ENCODE results near the gene ST3GAL6. TPM values are rescaled to one million over a fixed set of nuclear protein-coding genes. Genes with fewer than 3 reads are reported as not detected.

Gene ST3GAL6
- total RNA-seq, 1 experiment from 2014 or later, result not detected

DNA sequence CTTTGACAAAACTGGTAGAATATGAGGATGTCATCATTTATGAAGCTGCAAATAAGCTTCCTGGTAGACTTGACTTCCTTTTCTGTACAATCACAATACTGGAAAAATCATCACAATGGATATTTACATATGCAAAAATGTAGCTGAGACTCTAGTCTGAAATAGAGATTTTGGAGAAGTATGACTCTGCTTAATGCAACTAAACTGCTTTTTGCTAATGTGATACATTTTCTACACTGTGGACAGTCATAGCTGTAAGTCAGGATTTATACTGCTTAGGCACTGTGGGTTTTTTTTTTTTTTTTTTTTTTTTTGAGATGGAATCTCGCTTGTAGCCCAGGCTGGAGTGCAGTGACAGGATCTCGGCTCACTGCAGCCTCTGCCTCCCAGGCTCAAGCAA is 34.5 kb upstream of the ST3GAL6 start:
- Histone ChIP-seq H3K9me2 (replicated peaks; ENCODE audit: insufficient read depth, low read length) (no peaks in the 10 kb centered on the region), H3K36me3 (ENCODE audit: insufficient read depth, low read length) (no peaks in the 10 kb centered on the region), H3K9ac (ENCODE audit: low read length) (no peak overlapping the region), H3K4me2 (ENCODE audit: low read depth, low read length, poor library complexity, severe bottlenecking) (no peak overlapping the region), H3K27me3 (ENCODE audit: low read length) (no peaks in the 10 kb centered on the region), H2AFZ (ENCODE audit: low read length) (no peak overlapping the region), H3K4me3 (ENCODE audit: low read length) (no peak overlapping the region), H3K79me2 (ENCODE audit: low read length) (no peaks in the 10 kb centered on the region), H4K20me1 (ENCODE audit: insufficient read depth, low read depth, low read length) (no peaks in the 10 kb centered on the region), H3K27ac (ENCODE audit: low read length) (no peak overlapping the region), H3K4me1 (ENCODE audit: low read length) (no peaks in the 10 kb centered on the region), H3K9me3 (ENCODE audit: low read length) (no peaks in the 10 kb centered on the region)
- no peak for DNase-seq

- H3K9ac ChIP-seq (ENCODE audit: low read length), result no peak overlapping the region
- H3K79me2 ChIP-seq (ENCODE audit: low read length), result no peaks in the 10 kb centered on the region
- DNase-seq, result no peak
- no peak overlapping the region for H3K4me3 ChIP-seq (ENCODE audit: low read length)
- no peaks in the 10 kb centered on the region for H3K9me3 ChIP-seq (ENCODE audit: low read length)
- H3K9me2 ChIP-seq (replicated peaks; ENCODE audit: insufficient read depth, low read length), result no peaks in the 10 kb centered on the region
- no peaks in the 10 kb centered on the region for H3K36me3 ChIP-seq (ENCODE audit: insufficient read depth, low read length)
- H3K4me2 ChIP-seq (ENCODE audit: low read depth, low read length, poor library complexity, severe bottlenecking), result no peak overlapping the region
- H4K20me1 ChIP-seq (ENCODE audit: insufficient read depth, low read depth, low read length), result no peaks in the 10 kb centered on the region
- no peaks in the 10 kb centered on the region for H3K4me1 ChIP-seq (ENCODE audit: low read length)
- H3K27ac ChIP-seq (ENCODE audit: low read length), result no peak overlapping the region
- no peaks in the 10 kb centered on the region for H3K27me3 ChIP-seq (ENCODE audit: low read length)
- no peak overlapping the region for H2AFZ ChIP-seq (ENCODE audit: low read length)
Observed at GRCh38 chr3:98730338-98730737, 32.8 kb upstream of the ST3GAL6 start.

GRCh38 chr3:98730886-98731537 is 32.1 kb upstream of the ST3GAL6 start:
- Histone ChIP-seq H3K4me2 (ENCODE audit: low read depth, low read length, poor library complexity, severe bottlenecking) (no peak overlapping the region), H3K36me3 (ENCODE audit: insufficient read depth, low read length) (no peaks in the 10 kb centered on the region), H3K4me3 (ENCODE audit: low read length) (no peak overlapping the region), H3K27me3 (ENCODE audit: low read length) (no peaks in the 10 kb centered on the region), H3K9ac (ENCODE audit: low read length) (no peak overlapping the region), H3K9me3 (ENCODE audit: low read length) (no peaks in the 10 kb centered on the region), H3K9me2 (replicated peaks; ENCODE audit: insufficient read depth, low read length) (no peaks in the 10 kb centered on the region), H2AFZ (ENCODE audit: low read length) (no peak overlapping the region), H4K20me1 (ENCODE audit: insufficient read depth, low read depth, low read length) (no peaks in the 10 kb centered on the region), H3K4me1 (ENCODE audit: low read length) (no peaks in the 10 kb centered on the region), H3K79me2 (ENCODE audit: low read length) (no peaks in the 10 kb centered on the region), H3K27ac (ENCODE audit: low read length) (no peak overlapping the region)
- DNase-seq, result no peak

GRCh38 chr3:98731720-98732285 is 31.3 kb upstream of the ST3GAL6 start:
- DNase-seq, result no peak
- H3K27me3 ChIP-seq (ENCODE audit: low read length), result no peaks in the 10 kb centered on the region
- no peaks in the 10 kb centered on the region for H3K4me1 ChIP-seq (ENCODE audit: low read length)
- no peak overlapping the region for H3K4me3 ChIP-seq (ENCODE audit: low read length)
- H4K20me1 ChIP-seq (ENCODE audit: insufficient read depth, low read depth, low read length), result no peaks in the 10 kb centered on the region
- H3K79me2 ChIP-seq (ENCODE audit: low read length), result no peaks in the 10 kb centered on the region
- no peaks in the 10 kb centered on the region for H3K9me2 ChIP-seq (replicated peaks; ENCODE audit: insufficient read depth, low read length)
- no peaks in the 10 kb centered on the region for H3K36me3 ChIP-seq (ENCODE audit: insufficient read depth, low read length)
- H3K9me3 ChIP-seq (ENCODE audit: low read length), result no peaks in the 10 kb centered on the region
- no peak overlapping the region for H3K4me2 ChIP-seq (ENCODE audit: low read depth, low read length, poor library complexity, severe bottlenecking)
- H2AFZ ChIP-seq (ENCODE audit: low read length), result no peak overlapping the region
- H3K9ac ChIP-seq (ENCODE audit: low read length), result no peak overlapping the region
- no peak overlapping the region for H3K27ac ChIP-seq (ENCODE audit: low read length)

GRCh38 chr3:98732286-98733052 is 30.7 kb upstream of the ST3GAL6 start:
- H3K9me2 ChIP-seq (replicated peaks; ENCODE audit: insufficient read depth, low read length), result no peaks in the 10 kb centered on the region
- H3K9me3 ChIP-seq (ENCODE audit: low read length), result no peaks in the 10 kb centered on the region
- no peaks in the 10 kb centered on the region for H3K27me3 ChIP-seq (ENCODE audit: low read length)
- H2AFZ ChIP-seq (ENCODE audit: low read length), result no peak overlapping the region
- H3K27ac ChIP-seq (ENCODE audit: low read length), result no peak overlapping the region
- no peak overlapping the region for H3K4me3 ChIP-seq (ENCODE audit: low read length)
- H3K79me2 ChIP-seq (ENCODE audit: low read length), result no peaks in the 10 kb centered on the region
- no peak overlapping the region for H3K4me2 ChIP-seq (ENCODE audit: low read depth, low read length, poor library complexity, severe bottlenecking)
- no peak for DNase-seq
- H3K4me1 ChIP-seq (ENCODE audit: low read length), result no peaks in the 10 kb centered on the region
- no peak overlapping the region for H3K9ac ChIP-seq (ENCODE audit: low read length)
- no peaks in the 10 kb centered on the region for H3K36me3 ChIP-seq (ENCODE audit: insufficient read depth, low read length)
- no peaks in the 10 kb centered on the region for H4K20me1 ChIP-seq (ENCODE audit: insufficient read depth, low read depth, low read length)

GRCh38 chr3:98733053-98733811 is 29.9 kb upstream of the ST3GAL6 start:
- DNase-seq, result no peak
- Histone ChIP-seq H2AFZ (ENCODE audit: low read length) (no peak overlapping the region), H3K9ac (ENCODE audit: low read length) (no peak overlapping the region), H3K4me2 (ENCODE audit: low read depth, low read length, poor library complexity, severe bottlenecking) (no peak overlapping the region), H3K4me1 (ENCODE audit: low read length) (no peaks in the 10 kb centered on the region), H3K9me3 (ENCODE audit: low read length) (no peaks in the 10 kb centered on the region), H3K79me2 (ENCODE audit: low read length) (no peaks in the 10 kb centered on the region), H3K36me3 (ENCODE audit: insufficient read depth, low read length) (no peaks in the 10 kb centered on the region), H3K4me3 (ENCODE audit: low read length) (no peak overlapping the region), H3K9me2 (replicated peaks; ENCODE audit: insufficient read depth, low read length) (no peaks in the 10 kb centered on the region), H3K27me3 (ENCODE audit: low read length) (no peaks in the 10 kb centered on the region), H3K27ac (ENCODE audit: low read length) (no peak overlapping the region), H4K20me1 (ENCODE audit: insufficient read depth, low read depth, low read length) (no peaks in the 10 kb centered on the region)

- Histone ChIP-seq H3K4me1 (ENCODE audit: low read length) (no peaks in the 10 kb centered on the region), H3K9me3 (ENCODE audit: low read length) (no peaks in the 10 kb centered on the region), H3K9ac (ENCODE audit: low read length) (no peak overlapping the region), H3K4me3 (ENCODE audit: low read length) (no peak overlapping the region), H3K9me2 (replicated peaks; ENCODE audit: insufficient read depth, low read length) (no peaks in the 10 kb centered on the region), H3K27me3 (ENCODE audit: low read length) (no peaks in the 10 kb centered on the region), H3K79me2 (ENCODE audit: low read length) (no peaks in the 10 kb centered on the region), H2AFZ (ENCODE audit: low read length) (no peak overlapping the region), H3K36me3 (ENCODE audit: insufficient read depth, low read length) (no peaks in the 10 kb centered on the region), H3K27ac (ENCODE audit: low read length) (no peak overlapping the region), H4K20me1 (ENCODE audit: insufficient read depth, low read depth, low read length) (no peaks in the 10 kb centered on the region), H3K4me2 (ENCODE audit: low read depth, low read length, poor library complexity, severe bottlenecking) (no peak overlapping the region)
- DNase-seq, result no peak
Observed at GRCh38 chr3:98733812-98734281, 29.3 kb upstream of the ST3GAL6 start.

- no peaks in the 10 kb centered on the region for H3K27me3 ChIP-seq (ENCODE audit: low read length)
- no peak overlapping the region for H3K4me3 ChIP-seq (ENCODE audit: low read length)
- no peak overlapping the region for H3K9ac ChIP-seq (ENCODE audit: low read length)
- no peaks in the 10 kb centered on the region for H3K4me1 ChIP-seq (ENCODE audit: low read length)
- H3K79me2 ChIP-seq (ENCODE audit: low read length), result no peaks in the 10 kb centered on the region
- H2AFZ ChIP-seq (ENCODE audit: low read length), result no peak overlapping the region
- no peaks in the 10 kb centered on the region for H3K36me3 ChIP-seq (ENCODE audit: insufficient read depth, low read length)
- H3K27ac ChIP-seq (ENCODE audit: low read length), result no peak overlapping the region
- H3K9me3 ChIP-seq (ENCODE audit: low read length), result no peaks in the 10 kb centered on the region
- no peaks in the 10 kb centered on the region for H3K9me2 ChIP-seq (replicated peaks; ENCODE audit: insufficient read depth, low read length)
- H4K20me1 ChIP-seq (ENCODE audit: insufficient read depth, low read depth, low read length), result no peaks in the 10 kb centered on the region
- H3K4me2 ChIP-seq (ENCODE audit: low read depth, low read length, poor library complexity, severe bottlenecking), result no peak overlapping the region
- DNase-seq, result no peak
Observed at GRCh38 chr3:98734306-98734705, 28.8 kb upstream of the ST3GAL6 start.

Measured in Karpas-422 (cell line).